ENCODE data around the gene SLC22A23. TPM values are rescaled to one million over a fixed set of nuclear protein-coding genes. Genes with fewer than 3 reads are reported as not detected.

Gene SLC22A23
- total and polyA plus RNA-seq, 2 of the 4 experiments (the other 2 are of a cell fraction): 0.72 to 1.6 TPM

DNA sequence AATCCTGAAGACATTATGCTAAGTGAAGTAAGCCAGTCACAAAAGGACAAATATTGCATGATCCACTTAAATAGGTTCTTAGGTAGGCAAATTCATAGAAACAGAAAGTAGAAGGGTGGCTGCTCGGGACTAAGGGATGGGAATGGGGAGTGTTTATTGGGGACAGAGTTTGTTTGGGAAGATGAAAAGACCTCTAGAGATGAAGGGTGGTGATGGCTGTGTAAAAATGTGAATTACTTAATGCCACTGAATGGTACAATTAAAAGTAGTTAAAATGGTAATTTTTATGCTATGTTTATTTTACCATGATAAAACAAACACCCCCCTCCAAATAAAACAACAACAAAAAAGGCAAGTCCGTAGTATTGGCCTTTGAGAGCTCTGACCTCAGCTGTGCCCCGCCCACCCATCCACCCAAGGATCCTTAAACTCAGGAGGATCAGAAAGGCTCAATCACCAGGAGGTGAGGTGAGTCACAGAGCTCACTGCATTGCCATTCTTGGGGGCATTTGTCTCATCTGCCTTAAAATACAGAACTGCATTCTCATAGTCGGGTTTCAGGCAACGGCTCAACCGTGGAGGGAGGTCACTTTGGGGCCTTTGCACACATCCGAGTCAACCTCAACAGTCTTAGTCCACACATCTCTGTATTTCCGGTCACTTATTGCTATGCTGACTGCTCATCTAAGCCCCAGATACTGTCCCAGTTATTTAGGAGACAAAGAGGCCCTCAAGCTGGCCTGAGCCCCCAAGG is 96.7 kb downstream of the SLC22A23 start:
- no peak overlapping the region for H3K56ac ChIP-seq (ENCODE audit: extremely low read depth, insufficient read depth, low read length)
- no peak overlapping the region for H3K14ac ChIP-seq (replicated peaks; ENCODE audit: low read depth, low read length)
- peaks cover 2% of the 10 kb centered on the region; the same call in 1 of the 2 replicates for H3K4me1 ChIP-seq (ENCODE audit: control insufficient read depth, insufficient read depth, low read length)
- H2BK15ac ChIP-seq (ENCODE audit: low read depth, low read length): no peak overlapping the region
- H2AFZ ChIP-seq (replicated peaks; ENCODE audit: low read length, poor library complexity): no peak overlapping the region
- peak overlapping the region; percentile 29 for H2AK9ac ChIP-seq (replicated peaks; ENCODE audit: low read depth, low read length, poor library complexity)
- CTCF ChIA-PET: no interaction called here
- no peak for ATAC-seq (ENCODE audit: low read depth)
- POLR2A ChIA-PET (ENCODE audit: unreplicated experiment): no interaction called here
- no peaks in the 10 kb centered on the region for H4K20me1 ChIP-seq (ENCODE audit: insufficient read depth, low read length)
- no peak overlapping the region for H4K5ac ChIP-seq (ENCODE audit: low read depth, low read length)
- H3K9me1 ChIP-seq (ENCODE audit: insufficient read depth, low read length): peaks cover 5% of the 10 kb centered on the region; the same call in 1 of the 2 replicates
- TF ChIP-seq, protein P1, sequence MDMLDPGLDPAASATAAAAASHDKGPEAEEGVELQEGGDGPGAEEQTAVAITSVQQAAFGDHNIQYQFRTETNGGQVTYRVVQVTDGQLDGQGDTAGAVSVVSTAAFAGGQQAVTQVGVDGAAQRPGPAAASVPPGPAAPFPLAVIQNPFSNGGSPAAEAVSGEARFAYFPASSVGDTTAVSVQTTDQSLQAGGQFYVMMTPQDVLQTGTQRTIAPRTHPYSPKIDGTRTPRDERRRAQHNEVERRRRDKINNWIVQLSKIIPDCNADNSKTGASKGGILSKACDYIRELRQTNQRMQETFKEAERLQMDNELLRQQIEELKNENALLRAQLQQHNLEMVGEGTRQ (IDR thresholded peaks at IDR 0.05; ENCODE audit: low read depth, low read length): no peak
- TF ChIP-seq NFE2L2 (IDR thresholded peaks at IDR 0.05; ENCODE audit: low read depth, low read length): no peak
- TF ChIP-seq CHD1 (IDR thresholded peaks at IDR 0.05; ENCODE audit: low read depth, low read length): no peak
- TF ChIP-seq POLR2A (IDR thresholded peaks at IDR 0.05; ENCODE audit: low read depth, low read length): no peak
- no peak for TF ChIP-seq MAZ (IDR thresholded peaks at IDR 0.05; ENCODE audit: borderline replicate concordance, low read depth, low read length)
- TF ChIP-seq SMC3 (IDR thresholded peaks at IDR 0.05; ENCODE audit: low read depth, low read length): no peak
- no peak for TF ChIP-seq RAD21 (IDR thresholded peaks at IDR 0.05; ENCODE audit: low read length)
- TF ChIP-seq, protein P2, sequence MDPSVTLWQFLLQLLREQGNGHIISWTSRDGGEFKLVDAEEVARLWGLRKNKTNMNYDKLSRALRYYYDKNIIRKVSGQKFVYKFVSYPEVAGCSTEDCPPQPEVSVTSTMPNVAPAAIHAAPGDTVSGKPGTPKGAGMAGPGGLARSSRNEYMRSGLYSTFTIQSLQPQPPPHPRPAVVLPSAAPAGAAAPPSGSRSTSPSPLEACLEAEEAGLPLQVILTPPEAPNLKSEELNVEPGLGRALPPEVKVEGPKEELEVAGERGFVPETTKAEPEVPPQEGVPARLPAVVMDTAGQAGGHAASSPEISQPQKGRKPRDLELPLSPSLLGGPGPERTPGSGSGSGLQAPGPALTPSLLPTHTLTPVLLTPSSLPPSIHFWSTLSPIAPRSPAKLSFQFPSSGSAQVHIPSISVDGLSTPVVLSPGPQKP (IDR thresholded peaks at IDR 0.05; ENCODE audit: borderline replicate concordance, low read depth, low read length): no peak
- no peak for TF ChIP-seq RCOR1 (IDR thresholded peaks at IDR 0.05; ENCODE audit: insufficient replicate concordance, low read length)
- no peak for TF ChIP-seq CEBPB (IDR thresholded peaks at IDR 0.05; ENCODE audit: low read depth, low read length)
- no peak for TF ChIP-seq MAFK (IDR thresholded peaks at IDR 0.05; ENCODE audit: low read depth, low read length)
- no peak overlapping the region for H2AK5ac ChIP-seq (ENCODE audit: low read depth, low read length)
- BruUV-seq (replicated peaks): no TSS peak
- H3K9ac ChIP-seq (ENCODE audit: low read depth, low read length): no peak overlapping the region
- no peak overlapping the region for H3K27ac ChIP-seq (ENCODE audit: insufficient read depth, low read length)
- no peak overlapping the region for H3K4me3 ChIP-seq (ENCODE audit: insufficient read depth, low read depth, low read length)
- H3K27me3 ChIP-seq (ENCODE audit: control insufficient read depth, insufficient read depth, low read length): peaks cover 15% of the 10 kb centered on the region; the same call in 1 of the 2 replicates
- in situ Hi-C loops (cut with MboI; ENCODE audit: low sequenced_read_pairs) (no loop called here), intact Hi-C loops (cut with micrococcal nuclease) (no loop called here), dilution Hi-C loops (cut with HindIII; ENCODE audit: low sequenced_read_pairs, unreplicated experiment) (no loop called here)
- DNase-seq: no peak
- no peak overlapping the region for H3K4ac ChIP-seq (ENCODE audit: low read depth, low read length)
- H2BK5ac ChIP-seq (ENCODE audit: low read depth, low read length, poor library complexity, severe bottlenecking): no peak overlapping the region
- no peak overlapping the region for H3K23ac ChIP-seq (ENCODE audit: low read depth, low read length)
- H4K8ac ChIP-seq (ENCODE audit: low read depth in 2 of 2, low read length in 2 of 2): no peak overlapping the region
- H3K18ac ChIP-seq (ENCODE audit: low read depth, low read length): no peak overlapping the region
- H4K91ac ChIP-seq (ENCODE audit: insufficient read depth, low read depth, low read length): no peak overlapping the region
- no peak overlapping the region for H2BK20ac ChIP-seq (ENCODE audit: low read depth, low read length)
- H3K79me1 ChIP-seq (ENCODE audit: low read depth in 1 of 2, low read length in 2 of 2): no peaks in the 10 kb centered on the region
- H3K9me3 ChIP-seq (ENCODE audit: control insufficient read depth, insufficient read depth, low read length): no peaks in the 10 kb centered on the region
- no peak overlapping the region for H2BK120ac ChIP-seq (ENCODE audit: low read depth, low read length)
- 84% methylated on average over 6 of the region's 8 CpGs; no CpG with 5 or more reads in 1 of the 2 experiments for WGBS, 2 experiments (ENCODE audit: extremely low coverage in 2 of 2, insufficient read length in 1 of 2)
- H3K36me3 ChIP-seq (ENCODE audit: control insufficient read depth, insufficient read depth, low read length): no peaks in the 10 kb centered on the region
- no peak overlapping the region for H3K4me2 ChIP-seq (ENCODE audit: low read depth, low read length)
